B cell (primary cell): Measurements from ENCODE around the gene ENOX1.

Experiments used
- CTCF ChIP-seq: fragments of 200-600 bp; IDR thresholded peaks from one replicate; pipeline ENCODE4 v1.8.0; 2022; ENCODE audit warnings: antibody characterized with exemption, mild to moderate bottlenecking
- EZH2 ChIP-seq: IDR thresholded peaks from 2 replicates; pipeline ENCODE4 v1.6.1; 2012; ENCODE audit warnings: borderline replicate concordance, low read depth, mild to moderate bottlenecking, moderate library complexity, low read length; ENCODE audit not compliant: insufficient read depth, poor library complexity, severe bottlenecking

- no peak for TF ChIP-seq CTCF
- no peak for TF ChIP-seq EZH2
Observed at GRCh38 chr13:43424412-43424811, 362.4 kb downstream of the ENOX1 start.
